CD4-positive, alpha-beta T cell treated with Interleukin-1 beta for 1 hour (primary cell): ENCODE data around the gene ARHGAP29.
"Not testable (repeated sequence)": the region's sequence is repeated elsewhere in the genome, so short reads cannot be mapped to it uniquely, and the experiment has no call there.

ENCODE experiments used
- DNase-seq, 2 donors: peaks; one replicate each; pipeline ENCODE4 v3.0.0-alpha.2; 2020 to 2022

The ARHGAP29 gene

GRCh38 chr1:94231746-94232145, 5.6 kb downstream of the ARHGAP29 start:
- no peak for DNase-seq

- no peak for DNase-seq
Measured at GRCh38 chr1:94230920-94231319, 6.5 kb downstream of the ARHGAP29 start.

- DNase-seq = no peak
Measured at GRCh38 chr1:94228640-94229375, 8.6 kb downstream of the ARHGAP29 start.

- no peak for DNase-seq
Measured at GRCh38 chr1:94227624-94228023, 9.8 kb downstream of the ARHGAP29 start.

- DNase-seq = no peak
Measured at GRCh38 chr1:94225845-94226244, 11.5 kb downstream of the ARHGAP29 start.

GRCh38 chr1:94218332-94218731, 19.1 kb downstream of the ARHGAP29 start:
- no peak for DNase-seq

- no peak for DNase-seq
Measured at GRCh38 chr1:94215955-94216354, 21.4 kb downstream of the ARHGAP29 start.

GRCh38 chr1:94209982-94210381, 27.4 kb downstream of the ARHGAP29 start:
- DNase-seq = no peak

GRCh38 chr1:94209425-94209824, 28.0 kb downstream of the ARHGAP29 start:
- DNase-seq = no peak

- DNase-seq = no peak
Measured at GRCh38 chr1:94207695-94208094, 29.7 kb downstream of the ARHGAP29 start.

- no peak for DNase-seq
Measured at GRCh38 chr1:94205639-94206038, 31.7 kb downstream of the ARHGAP29 start.

- DNase-seq = no peak
Measured at GRCh38 chr1:94202241-94202640, 35.1 kb downstream of the ARHGAP29 start.

GRCh38 chr1:94199398-94199797, 38.0 kb downstream of the ARHGAP29 start:
- no peak for DNase-seq

- DNase-seq = no peak
Measured at GRCh38 chr1:94194079-94194865, 43.1 kb downstream of the ARHGAP29 start.

- no peak for DNase-seq
Measured at GRCh38 chr1:94193128-94193527, 44.3 kb downstream of the ARHGAP29 start.

GRCh38 chr1:94191216-94191615, 46.2 kb downstream of the ARHGAP29 start:
- no peak for DNase-seq

- DNase-seq = no peak
Measured at GRCh38 chr1:94186946-94187345, 50.4 kb downstream of the ARHGAP29 start.

GRCh38 chr1:94183197-94183815, 54.1 kb downstream of the ARHGAP29 start:
- DNase-seq = no peak

- DNase-seq = no peak
Measured at GRCh38 chr1:94182191-94182590, 55.2 kb downstream of the ARHGAP29 start.

GRCh38 chr1:94180650-94181049, 56.7 kb downstream of the ARHGAP29 start:
- no peak for DNase-seq

- no peak for DNase-seq
Measured at GRCh38 chr1:94178901-94179300, 58.5 kb downstream of the ARHGAP29 start.

- no peak for DNase-seq
Measured at GRCh38 chr1:94169126-94169525, 68.3 kb downstream of the ARHGAP29 start.

GRCh38 chr1:94165843-94166242, 71.5 kb downstream of the ARHGAP29 start:
- no peak for DNase-seq

GRCh38 chr1:94164885-94165284, 72.5 kb downstream of the ARHGAP29 start:
- not testable (repeated sequence) for DNase-seq
